ENCODE data around the gene SLC35F1. TPM values are rescaled to one million over a fixed set of nuclear protein-coding genes. Genes with fewer than 3 reads are reported as not detected.
"Not testable (repeated sequence)": the region's sequence is repeated elsewhere in the genome, so short reads cannot be mapped to it uniquely, and the experiment has no call there.

SLC35F1 gene
- 1 to 10 TPM; 2.9 to 3.7 (median 3.0) TPM for polyA plus RNA-seq (ENCODE audit: insufficient read length in 3 of 3)
- long read RNA-seq, donor 1 = 0 reads
- long read RNA-seq, donor 2 = 0 reads
- long read RNA-seq, donor 3 = 0 reads
- long read RNA-seq, donor 4 = 0 reads
- long read RNA-seq, donor 5 = 0 reads
- long read RNA-seq, donor 6, full-length matches to known transcripts = 2 of 2 reads
- long read RNA-seq, donor 6, partial matches to known transcripts = 0 of 2 reads
- long read RNA-seq, donor 6, other reads (novel, unspliced or antisense) = 0 of 2 reads
- long read RNA-seq, donor 7 = 0 reads
- long read RNA-seq, donor 8 = 0 reads
- long read RNA-seq, donor 9 = 0 reads
- long read RNA-seq, donor 10 = 0 reads
- long read RNA-seq, donor 11 = 0 reads
- long read RNA-seq, donor 12 = 0 reads
- long read RNA-seq, donor 13 = 0 reads
- long read RNA-seq, donor 14 = 0 reads
- long read RNA-seq, donor 15, full-length matches to known transcripts = 2 of 2 reads
- long read RNA-seq, donor 15, partial matches to known transcripts = 0 of 2 reads
- long read RNA-seq, donor 15, other reads (novel, unspliced or antisense) = 0 of 2 reads
- long read RNA-seq, donor 16 = 0 reads

DNA sequence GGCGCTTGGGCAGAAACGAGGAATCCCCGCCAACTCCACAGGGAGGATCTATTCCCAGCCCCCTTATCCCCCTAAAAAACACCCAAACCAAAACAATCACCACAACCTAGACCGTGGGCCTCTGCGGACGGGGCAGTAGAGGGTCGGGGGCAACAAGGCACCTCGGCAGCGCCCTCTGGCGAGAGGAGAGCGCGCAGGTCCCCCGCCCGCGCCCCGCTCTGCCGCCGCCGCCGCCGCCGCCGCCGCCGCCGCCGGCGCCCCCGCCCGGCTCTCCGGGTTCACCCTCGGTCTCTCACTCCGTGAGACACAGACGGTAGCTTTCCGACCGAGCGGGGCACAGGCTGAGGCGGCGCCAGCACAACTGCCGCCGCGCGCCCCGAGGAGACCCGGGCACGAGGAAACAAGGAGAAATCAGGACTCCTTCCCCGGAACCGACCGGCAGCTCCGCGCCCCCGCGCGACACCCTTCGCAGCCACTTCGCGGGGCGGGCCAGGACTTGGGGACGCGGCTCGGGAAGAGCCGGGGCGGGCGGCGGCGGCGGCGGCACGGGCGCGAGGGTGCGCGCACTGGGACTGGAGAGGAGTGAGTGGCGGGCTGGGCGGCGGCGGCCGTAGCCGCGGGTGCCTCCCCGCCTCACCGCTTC lies at the start of gene SLC35F1:
TSS of gene SLC35F1 (plus strand) at position 307 of the 643 bp plus-strand sequence.
- peak in 4 of 11 donors; percentile 47 to 54 (median 50) for DNase-seq (ENCODE audit: extremely low read depth in 1 of 11, low read depth in 9 of 11, low spot score in 4 of 11)

DNA sequence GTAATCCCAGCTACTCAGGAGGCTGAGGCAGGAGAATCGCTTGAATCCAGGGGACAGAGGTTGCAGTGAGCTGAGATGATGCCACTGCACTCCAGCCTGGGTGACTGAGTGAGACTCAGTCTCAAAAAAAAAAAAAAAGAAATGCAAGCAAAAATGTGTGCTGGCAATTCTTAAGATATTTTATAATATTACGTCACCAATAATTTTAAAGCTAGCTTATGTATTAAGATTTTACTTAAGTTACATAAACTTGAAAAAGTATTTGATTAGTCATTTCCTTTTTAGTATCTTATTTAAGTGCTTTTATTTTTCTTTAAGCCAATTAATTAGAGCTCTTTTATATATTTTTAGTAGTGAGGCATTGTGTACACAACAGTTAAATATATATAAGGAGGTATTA lies 48.5 kb upstream of the SLC35F1 start:
- not testable (repeated sequence) for DNase-seq (ENCODE audit: extremely low read depth in 1 of 11, low read depth in 9 of 11, low spot score in 4 of 11)

DNA sequence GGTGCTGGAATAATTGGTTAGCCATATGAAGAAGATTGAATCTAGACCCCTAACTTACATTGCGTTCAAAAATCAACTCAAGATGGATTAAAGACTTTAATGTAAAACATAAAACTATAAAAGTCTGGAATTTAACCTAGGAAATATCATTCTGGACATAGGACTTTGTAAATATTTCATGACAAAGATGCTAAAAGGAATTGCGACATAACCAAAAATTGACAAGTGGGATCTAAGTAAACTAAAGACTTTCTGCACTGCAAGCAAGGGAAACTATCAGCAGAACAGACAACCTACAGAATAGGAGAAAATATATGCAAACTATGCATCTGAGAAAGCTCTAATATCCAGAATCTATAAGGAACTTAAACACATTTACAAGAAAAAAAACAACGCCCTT lies 45.5 kb upstream of the SLC35F1 start:
- no peak for DNase-seq (ENCODE audit: extremely low read depth in 1 of 11, low read depth in 9 of 11, low spot score in 4 of 11)

DNA sequence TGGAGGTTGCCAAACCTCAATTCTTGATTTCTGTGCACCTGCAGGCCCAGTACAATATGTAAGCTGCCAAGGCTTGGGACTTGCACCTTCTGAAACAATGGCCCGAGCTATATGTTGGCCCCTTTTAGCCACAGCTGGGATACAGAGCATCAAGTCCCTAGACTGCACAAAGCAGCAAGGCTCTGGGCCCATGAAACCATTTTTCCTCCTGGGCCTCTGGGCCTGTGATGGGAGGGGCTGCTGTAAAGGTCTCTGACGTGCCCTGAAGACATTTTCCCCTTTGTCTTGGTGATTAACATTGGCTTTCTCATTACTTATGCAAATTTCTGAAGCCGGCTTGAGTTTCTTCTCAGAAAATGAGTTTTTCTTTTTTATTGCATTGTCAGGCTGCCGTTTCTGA lies 40.5 kb upstream of the SLC35F1 start:
- no peak for DNase-seq (ENCODE audit: extremely low read depth in 1 of 11, low read depth in 9 of 11, low spot score in 4 of 11)

DNA sequence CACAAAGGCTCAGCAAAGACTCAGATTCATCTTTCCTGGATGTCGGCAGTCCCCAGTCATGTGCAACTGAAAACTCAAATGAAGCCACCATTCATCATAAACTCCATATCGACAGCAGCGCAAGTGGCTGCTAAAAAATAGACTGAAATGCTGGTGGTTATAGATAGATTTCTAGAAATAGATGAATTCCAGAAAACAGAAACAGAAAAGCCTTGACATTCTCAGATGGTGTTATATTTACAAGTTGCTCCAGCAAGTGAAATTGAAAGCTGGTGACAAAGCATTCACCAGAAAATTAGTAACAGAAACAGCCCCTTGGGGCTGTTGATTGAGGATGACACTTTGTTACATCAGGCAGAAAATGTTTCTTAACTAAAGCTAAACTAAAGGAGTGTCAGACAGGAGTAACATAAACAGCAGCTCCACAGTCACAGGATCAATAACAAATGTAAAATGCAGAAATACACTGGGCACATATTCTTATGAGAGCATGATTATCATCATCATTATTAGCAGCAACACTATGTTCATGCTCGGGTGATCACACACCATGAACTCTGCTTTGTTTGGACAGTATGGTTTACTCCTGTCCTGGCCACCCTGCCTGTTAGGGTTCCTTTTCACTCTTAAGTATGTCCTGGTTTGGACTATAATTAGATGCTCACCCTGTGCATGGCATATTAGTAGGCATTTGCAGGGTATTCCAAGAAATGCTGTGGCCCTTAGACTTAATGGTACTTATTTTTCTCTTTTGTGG lies 36.4 kb upstream of the SLC35F1 start:
- no peak for DNase-seq (ENCODE audit: extremely low read depth in 1 of 11, low read depth in 9 of 11, low spot score in 4 of 11)

DNA sequence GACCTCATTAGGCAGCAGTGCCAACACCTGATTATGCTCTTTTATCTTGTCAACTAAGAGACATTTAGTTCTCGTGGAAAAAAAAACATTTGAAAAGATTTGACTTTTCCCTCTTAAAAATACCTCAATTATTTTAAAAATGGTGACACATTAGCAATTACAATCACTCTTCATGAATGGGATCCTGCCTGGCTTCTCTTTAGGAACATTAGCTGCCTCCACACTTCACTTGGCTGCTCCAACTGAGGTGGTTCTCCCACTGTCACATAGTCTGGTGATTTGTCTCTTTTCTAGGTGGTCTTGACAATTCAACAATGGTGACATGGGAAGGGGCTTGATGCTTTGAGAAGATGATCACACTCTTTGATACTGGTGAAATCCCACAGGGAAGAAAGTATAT lies 26.2 kb upstream of the SLC35F1 start:
- DNase-seq (ENCODE audit: extremely low read depth in 1 of 11, low read depth in 9 of 11, low spot score in 4 of 11) = no peak

DNA sequence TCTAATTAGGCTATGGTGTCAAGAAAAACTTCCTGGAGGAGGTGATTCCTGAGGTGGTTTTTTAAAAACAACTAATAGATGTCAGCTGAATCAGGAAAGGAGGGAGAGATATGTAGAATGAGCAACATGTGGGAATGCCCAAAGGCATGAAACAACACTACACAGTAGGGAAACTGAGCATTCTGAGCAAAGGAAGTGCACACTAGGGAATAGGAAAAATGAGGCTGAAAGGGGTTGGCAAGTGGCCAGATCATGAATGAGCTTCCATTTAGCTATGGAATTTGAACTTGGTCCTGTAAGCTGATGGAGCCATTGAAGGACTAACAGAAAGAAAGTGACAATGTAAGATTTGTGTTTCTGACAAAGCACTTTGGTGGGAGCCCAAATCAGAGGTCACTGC lies 16.9 kb upstream of the SLC35F1 start:
- no peak for DNase-seq (ENCODE audit: extremely low read depth in 1 of 11, low read depth in 9 of 11, low spot score in 4 of 11)

DNA sequence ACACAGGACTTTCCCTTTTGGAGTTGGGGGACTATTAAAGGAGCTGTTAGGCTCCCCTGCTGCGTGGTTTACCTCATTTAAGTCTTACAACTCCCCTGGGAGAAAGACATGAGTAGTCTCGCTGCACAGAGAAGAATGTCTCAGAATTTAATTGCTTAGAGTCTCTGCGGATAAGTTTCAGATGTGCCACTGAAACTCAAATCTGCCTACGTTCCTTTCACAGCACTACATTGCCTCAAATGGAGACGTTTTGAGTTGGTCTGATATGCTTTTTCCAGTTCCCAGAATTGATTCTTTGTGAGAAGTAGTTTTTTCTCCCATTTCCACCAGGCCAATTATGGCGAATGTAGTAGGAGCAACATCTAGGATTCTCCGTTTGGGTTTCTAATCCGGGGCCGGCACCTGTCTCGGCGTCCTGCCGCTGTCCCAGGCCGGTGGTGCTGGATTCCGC lies 532 bp upstream of the SLC35F1 start:
- DNase-seq (ENCODE audit: extremely low read depth in 1 of 11, low read depth in 9 of 11, low spot score in 4 of 11) = peak in 1 of 11 donors; percentile 54

DNA sequence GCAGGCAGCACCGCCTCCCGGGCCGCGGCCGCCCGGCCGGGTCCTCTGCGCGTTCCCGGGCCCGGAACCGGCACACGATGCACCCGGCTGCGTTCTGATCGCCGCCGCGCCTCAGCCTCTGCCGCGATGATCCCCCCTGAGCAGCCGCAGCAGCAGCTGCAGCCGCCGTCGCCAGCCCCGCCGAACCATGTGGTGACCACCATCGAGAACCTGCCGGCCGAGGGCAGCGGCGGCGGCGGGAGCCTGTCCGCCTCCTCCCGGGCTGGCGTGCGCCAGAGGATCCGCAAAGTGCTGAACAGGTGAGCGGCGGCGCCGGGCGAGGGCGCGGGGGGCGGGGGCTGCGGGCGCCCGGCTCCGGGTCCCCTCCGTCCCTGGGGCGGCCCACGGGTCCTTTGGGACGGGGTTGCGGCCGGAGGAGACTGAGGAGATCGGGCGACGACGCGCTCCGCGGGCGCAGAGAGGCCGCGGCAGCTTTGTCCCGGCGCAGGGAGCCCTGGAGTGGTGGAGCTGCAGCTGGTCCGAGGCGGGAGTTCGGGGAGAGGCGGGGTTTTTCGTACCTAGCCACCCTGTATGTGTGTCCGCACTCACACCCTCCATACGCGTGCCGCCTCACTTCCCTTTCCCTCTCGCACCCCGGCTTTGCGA lies 659 bp downstream of the SLC35F1 start:
- DNase-seq (ENCODE audit: extremely low read depth in 1 of 11, low read depth in 9 of 11, low spot score in 4 of 11) = peak in 2 of 11 donors; percentile 13 to 23

DNA sequence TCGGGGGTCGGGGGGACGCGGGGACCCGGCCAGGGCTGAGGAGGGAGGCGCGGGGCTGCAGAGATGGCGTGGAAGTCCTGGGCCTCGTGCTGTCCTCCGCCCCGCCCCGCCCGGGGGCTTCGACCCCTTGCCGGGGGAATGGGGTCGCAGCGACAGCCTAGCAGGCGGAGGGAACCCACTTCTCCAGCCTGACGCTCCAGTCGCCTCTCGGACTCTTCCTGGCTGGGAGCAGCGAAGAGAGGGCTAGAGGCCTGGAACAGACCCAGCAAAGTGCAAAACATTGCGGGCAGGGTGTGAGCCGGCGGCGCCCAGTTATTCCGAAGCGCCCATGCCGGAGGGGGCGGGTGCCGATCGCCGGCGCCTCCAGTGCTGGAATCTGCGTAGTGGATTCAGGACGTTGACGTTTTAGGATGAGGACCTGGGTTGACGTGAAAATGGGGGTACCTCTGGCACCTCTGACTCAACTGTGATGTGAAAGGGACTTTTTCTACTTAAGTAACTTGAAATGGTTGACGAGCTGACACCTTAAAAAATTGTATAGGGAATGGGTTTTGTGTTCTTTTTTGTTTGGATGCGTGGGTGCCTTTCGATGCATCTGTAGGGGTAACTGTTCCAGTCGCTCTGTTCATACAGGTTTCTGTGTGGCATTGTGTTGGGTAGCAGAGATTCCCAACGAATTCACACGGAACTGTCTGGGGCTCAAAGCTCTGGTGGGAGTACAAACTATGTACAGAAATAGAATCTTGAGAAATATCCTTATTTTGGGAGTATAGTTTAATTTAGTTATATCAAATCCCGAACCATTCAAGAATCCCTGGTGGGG lies 1.4 kb downstream of the SLC35F1 start:
- no peak for DNase-seq (ENCODE audit: extremely low read depth in 1 of 11, low read depth in 9 of 11, low spot score in 4 of 11)

DNA sequence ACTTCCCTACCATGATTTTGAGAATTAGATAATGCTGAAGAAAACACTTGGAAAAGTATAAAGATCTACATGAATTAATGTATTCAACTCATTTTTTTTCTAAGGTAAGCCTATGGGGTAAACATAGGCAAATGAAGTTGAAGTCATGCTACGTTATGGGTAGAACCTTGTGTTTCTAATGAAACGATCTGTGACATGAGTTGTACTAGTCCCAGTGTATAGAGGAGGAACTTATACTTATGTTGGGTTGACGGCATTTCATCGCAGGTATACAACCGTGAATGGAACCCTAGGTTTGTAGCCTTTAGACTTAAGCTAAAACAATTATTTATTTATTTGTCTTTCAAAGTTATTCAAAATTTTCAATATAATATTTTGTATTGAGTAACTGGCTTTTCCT lies 2.6 kb downstream of the SLC35F1 start:
- no peak for DNase-seq (ENCODE audit: extremely low read depth in 1 of 11, low read depth in 9 of 11, low spot score in 4 of 11)

DNA sequence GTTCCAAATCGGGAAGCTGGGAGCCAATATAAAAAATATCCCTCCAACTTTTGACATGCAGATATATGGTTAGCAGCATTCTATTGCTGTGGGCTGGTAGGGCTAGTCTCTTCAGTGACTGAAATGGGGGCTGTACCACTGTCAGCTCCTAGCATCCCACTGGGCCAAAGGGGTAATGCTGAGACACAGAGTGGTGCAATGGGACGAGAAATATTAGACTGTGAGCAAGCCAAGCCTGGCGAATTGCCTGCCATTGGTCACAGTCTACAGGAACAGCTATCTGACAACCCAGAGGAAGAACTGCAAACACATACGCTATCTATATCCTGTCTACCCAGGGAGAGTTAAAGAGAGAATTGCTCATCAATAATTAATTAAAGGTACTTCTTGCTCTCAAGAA lies 3.5 kb downstream of the SLC35F1 start:
- no peak for DNase-seq (ENCODE audit: extremely low read depth in 1 of 11, low read depth in 9 of 11, low spot score in 4 of 11)

DNA sequence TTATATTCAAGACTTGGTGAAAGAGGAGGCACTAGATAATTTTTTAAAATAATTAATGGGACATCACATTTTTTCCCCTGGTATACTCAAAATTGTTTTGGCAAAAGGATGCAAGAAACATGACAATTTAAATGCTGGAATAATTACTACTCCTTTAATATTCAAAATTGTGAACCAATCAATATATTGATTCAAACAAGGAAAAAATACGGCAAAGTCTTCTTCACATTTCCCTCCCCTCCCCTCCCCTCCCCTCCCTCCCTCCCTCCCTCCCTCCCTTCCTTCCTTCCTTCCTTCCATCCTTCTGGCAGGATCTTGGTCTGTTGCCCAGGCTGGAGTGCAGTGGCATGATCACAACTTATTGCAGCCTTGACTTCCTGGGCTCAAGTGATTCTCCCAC lies 4.1 kb downstream of the SLC35F1 start:
- no peak for DNase-seq (ENCODE audit: extremely low read depth in 1 of 11, low read depth in 9 of 11, low spot score in 4 of 11)

DNA sequence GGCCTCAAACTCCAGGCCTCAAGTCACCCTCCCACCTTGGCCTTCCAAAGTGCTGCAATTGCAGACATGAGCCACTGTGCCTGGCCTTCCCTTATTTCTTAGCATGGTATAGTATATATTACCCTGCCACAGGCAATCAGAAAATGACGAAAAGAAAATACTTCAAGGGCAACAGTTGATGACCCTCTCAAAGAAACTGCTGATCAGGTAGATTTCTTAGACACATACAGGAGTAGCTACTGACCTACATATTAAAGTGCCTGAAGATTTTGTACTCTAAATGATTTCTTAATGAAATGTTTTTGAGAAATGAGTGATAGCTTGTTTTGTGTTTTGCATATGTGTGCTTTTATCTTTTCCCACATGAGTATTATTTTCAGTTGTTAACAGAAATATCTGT lies 4.6 kb downstream of the SLC35F1 start:
- no peak for DNase-seq (ENCODE audit: extremely low read depth in 1 of 11, low read depth in 9 of 11, low spot score in 4 of 11)

DNA sequence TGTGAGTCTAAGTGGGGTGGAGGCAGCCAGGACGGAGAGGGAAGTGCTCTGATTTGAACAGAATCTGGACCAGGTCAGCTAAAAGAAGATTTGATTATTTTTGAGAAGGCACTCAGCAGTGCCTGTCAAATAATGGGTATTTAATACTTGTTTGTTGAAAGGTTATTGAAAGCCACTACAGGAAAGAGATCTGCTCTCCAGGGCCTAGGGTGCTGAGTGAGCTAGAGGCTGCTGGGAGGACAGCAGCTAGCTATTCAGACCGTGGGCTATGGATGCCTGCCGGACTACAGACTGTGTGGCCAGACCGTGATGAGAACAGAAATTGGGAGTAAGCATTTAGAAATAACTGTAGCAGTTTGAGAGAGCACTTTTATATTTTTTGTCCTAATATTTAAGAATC lies 8.8 kb downstream of the SLC35F1 start:
- DNase-seq (ENCODE audit: extremely low read depth in 1 of 11, low read depth in 9 of 11, low spot score in 4 of 11) = no peak

DNA sequence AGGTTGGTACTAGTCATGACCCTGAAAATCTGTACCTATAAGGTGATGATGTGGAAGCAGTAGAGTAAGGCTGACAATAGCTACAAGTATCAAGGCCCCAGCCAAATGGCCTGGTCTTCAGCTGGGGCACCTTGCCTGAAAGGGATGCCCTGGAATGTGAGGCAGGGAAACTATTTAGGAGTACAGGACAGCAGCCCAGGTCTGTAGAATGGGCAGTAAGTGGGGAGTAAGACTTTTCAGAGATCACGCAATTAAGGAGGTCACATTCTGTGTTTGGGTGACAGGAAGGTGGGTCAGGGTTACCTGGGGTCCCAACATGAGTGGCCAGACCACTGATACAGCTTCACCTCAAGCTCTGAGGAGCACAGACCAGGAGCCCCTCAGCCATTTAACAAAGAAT lies 9.4 kb downstream of the SLC35F1 start:
- no peak for DNase-seq (ENCODE audit: extremely low read depth in 1 of 11, low read depth in 9 of 11, low spot score in 4 of 11)

DNA sequence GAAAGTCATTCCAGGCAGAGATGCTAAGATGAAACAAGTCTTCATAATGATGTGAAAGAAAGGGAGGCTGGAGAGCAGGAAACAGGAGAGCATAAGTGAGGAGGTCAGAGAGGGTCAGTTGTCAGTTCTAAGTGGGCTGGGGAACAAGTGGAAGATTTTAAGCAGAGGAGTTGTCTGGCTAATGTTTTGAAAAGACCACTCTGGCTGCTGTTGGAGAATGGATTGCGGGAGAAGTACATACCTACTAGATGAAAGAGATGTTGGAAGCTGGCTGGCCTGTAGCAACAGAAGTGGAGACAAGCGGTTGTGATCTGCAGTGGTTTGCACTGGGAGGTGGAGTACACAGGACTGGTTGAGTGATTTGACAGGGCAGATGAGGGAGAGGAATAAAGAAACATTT lies 10.1 kb downstream of the SLC35F1 start:
- no peak for DNase-seq (ENCODE audit: extremely low read depth in 1 of 11, low read depth in 9 of 11, low spot score in 4 of 11)

DNA sequence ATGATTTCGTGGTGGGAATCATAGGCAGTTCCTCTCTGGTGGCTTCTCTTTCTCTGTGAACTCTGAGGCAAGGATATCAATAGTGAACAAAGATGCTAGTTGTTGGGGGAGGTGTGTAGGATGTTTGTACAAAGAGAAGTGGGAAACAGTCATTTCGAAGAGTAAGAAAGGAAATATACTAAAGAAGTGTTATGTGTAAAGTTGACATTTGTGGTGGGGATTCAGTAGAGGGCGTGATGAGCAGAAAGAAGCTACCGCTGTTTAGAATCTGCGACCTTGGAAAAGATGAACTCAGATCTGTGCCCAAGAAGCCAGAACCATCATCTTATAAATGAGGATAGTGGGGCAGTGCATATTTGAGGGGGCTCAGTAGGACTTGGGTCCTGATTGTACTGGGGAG lies 11.4 kb downstream of the SLC35F1 start:
- no peak for DNase-seq (ENCODE audit: extremely low read depth in 1 of 11, low read depth in 9 of 11, low spot score in 4 of 11)
